SIG-M5 (cell line): ENCODE measurements around the gene TADA3.

ENCODE experiments used
- DNase-seq: peaks from one replicate; lab custom pipeline; 2025; lab: John Stamatoyannopoulos, UW

Gene TADA3

GRCh38 chr3:9792405-9793160 lies at the start of gene TADA3, which contains the start of gene ARPC4:
Gene TADA3, minus strand, starts transcription at chr3:9792473. Its CDS starts 1,007 bp downstream, at chr3:9791466.
Gene ARPC4, plus strand, starts transcription at chr3:9793082. Its CDS starts 40 bp downstream, at chr3:9793122.
- DNase-seq = peak; percentile 91

- DNase-seq = no peak
Observed at GRCh38 chr3:9841015-9841414, 48.7 kb upstream of the TADA3 start.

- DNase-seq = no peak
Observed at GRCh38 chr3:9838856-9839255, 46.6 kb upstream of the TADA3 start.

GRCh38 chr3:9837701-9838582 lies 45.7 kb upstream of the TADA3 start:
- DNase-seq = no peak

GRCh38 chr3:9834520-9835380 lies 42.5 kb upstream of the TADA3 start:
- no peak for DNase-seq

- no peak for DNase-seq
Observed at GRCh38 chr3:9833078-9833477, 40.8 kb upstream of the TADA3 start.

- no peak for DNase-seq
Observed at GRCh38 chr3:9831253-9831652, 39.0 kb upstream of the TADA3 start.

GRCh38 chr3:9828801-9829755 lies 36.8 kb upstream of the TADA3 start:
- DNase-seq = no peak

- DNase-seq = no peak
Observed at GRCh38 chr3:9826815-9827573, 34.7 kb upstream of the TADA3 start.

- DNase-seq = no peak
Observed at GRCh38 chr3:9825451-9826040, 33.3 kb upstream of the TADA3 start.

- DNase-seq = no peak
Observed at GRCh38 chr3:9820946-9821345, 28.7 kb upstream of the TADA3 start.

- DNase-seq = no peak
Observed at GRCh38 chr3:9820543-9820942, 28.3 kb upstream of the TADA3 start.

- DNase-seq = no peak
Observed at GRCh38 chr3:9818666-9819335, 26.5 kb upstream of the TADA3 start.

GRCh38 chr3:9817436-9817835 lies 25.2 kb upstream of the TADA3 start:
- no peak for DNase-seq

- no peak for DNase-seq
Observed at GRCh38 chr3:9815986-9816385, 23.7 kb upstream of the TADA3 start.

- DNase-seq = no peak
Observed at GRCh38 chr3:9812870-9813483, 20.7 kb upstream of the TADA3 start.

- no peak for DNase-seq
Observed at GRCh38 chr3:9810846-9811245, 18.6 kb upstream of the TADA3 start.

GRCh38 chr3:9810433-9810770 lies 18.1 kb upstream of the TADA3 start:
- DNase-seq = no peak
